Spleen (tissue), 11 donors: Measurements from ENCODE around the gene PSMC6. TPM values are rescaled to one million over a fixed set of nuclear protein-coding genes. Genes with fewer than 3 reads are reported as not detected.
"Not testable (repeated sequence)": the region's sequence is repeated elsewhere in the genome, so short reads cannot be mapped to it uniquely, and the experiment has no call there.

Experiments
- DNase-seq: peaks from one replicate; pipeline ENCODE4 v3.0.0-alpha.2; 2020
- H3K27ac ChIP-seq, 8 donors: fragments of 200-600 bp; sonication (generic) in 7 of 8; 1 replicate in 4 of 8; 2 replicates in 4 of 8; pipeline versions ENCODE4 v1.5.0 to v1.8.0; 2016 to 2021; ENCODE audit warnings: inconsistent platforms in 4 of 8, mild to moderate bottlenecking in 4 of 8, moderate library complexity in 1 of 8
- H3K27me3 ChIP-seq, 7 donors: fragments of 200-600 bp; sonication (generic) in 6 of 7; replicated peaks in 1 of 7; 1 replicate in 4 of 7; 2 replicates in 3 of 7; pipeline versions ENCODE4 v1.5.0 to v1.8.0; 2016 to 2021; ENCODE audit warnings: inconsistent platforms in 3 of 7, mild to moderate bottlenecking in 1 of 7
- H3K36me3 ChIP-seq, 6 donors: fragments of 200-600 bp; sonication (generic) in 5 of 6; 1 replicate in 4 of 6; 2 replicates in 2 of 6; pipeline versions ENCODE4 v1.5.0 to v1.8.0; 2016 to 2021; ENCODE audit warnings: inconsistent platforms in 2 of 6
- H3K4me1 ChIP-seq, 6 donors: fragments of 200-600 bp; sonication (generic) in 5 of 6; 1 replicate in 3 of 6; 2 replicates in 3 of 6; pipeline versions ENCODE4 v1.5.0 to v1.8.0; 2016 to 2021; ENCODE audit warnings: inconsistent platforms in 3 of 6
- H3K4me3 ChIP-seq, 8 donors: fragments of 200-600 bp; sonication (generic) in 7 of 8; 1 replicate in 4 of 8; 2 replicates in 4 of 8; pipeline versions ENCODE4 v1.5.0 to v1.8.0; 2016 to 2021; ENCODE audit warnings: inconsistent platforms in 4 of 8, mild to moderate bottlenecking in 4 of 8, moderate library complexity in 2 of 8
- H3K9me3 ChIP-seq, 8 donors: fragments of 200-600 bp; sonication (generic) in 7 of 8; 1 replicate in 4 of 8; 2 replicates in 4 of 8; pipeline versions ENCODE4 v1.5.0 to v1.8.0; 2016 to 2021; ENCODE audit warnings: inconsistent platforms in 4 of 8
- CTCF ChIP-seq, 11 experiments: fragments of 200-600 bp in 7 of 11; fragments of 450-650 bp in 4 of 11; sonication (generic) in 4 of 11; IDR thresholded peaks in 8 of 11; conservative IDR thresholded peaks in 3 of 11; 1 replicate in 7 of 11; 2 replicates in 4 of 11; pipeline versions ENCODE4 v1.4.0 to v1.8.0; 2016 to 2021; ENCODE audit warnings: antibody characterized with exemption in 11 of 11, inconsistent platforms in 4 of 11, mild to moderate bottlenecking in 1 of 11
- POLR2A ChIP-seq, 3 donors: fragments of 450-650 bp; IDR thresholded peaks; one replicate each; pipeline ENCODE4 v1.5.1; 2017; ENCODE audit warnings: antibody characterized with exemption in 3 of 3, mild to moderate bottlenecking in 1 of 3
- POLR2AphosphoS5 ChIP-seq, 3 donors: sonication (generic); formaldehyde crosslinking; IDR thresholded peaks; one replicate each; pipeline ENCODE4 v1.5.1; 2017; ENCODE audit warnings: antibody characterized with exemption in 3 of 3
- WGBS, 5 donors: extraction: QIAGEN DNeasy Blood & Tissue Kit in 3 of 5; methylation state at CpG; one replicate each; pipeline versions ENCODE4 v1.1.5 to v1.1.7; 2013 to 2018; 5-methylcytosine and 5-hydroxymethylcytosine counted together
- intact Hi-C: fragments of 100-400 bp; cut with DNase I; formaldehyde crosslinking; loops from one replicate; pipeline ENCODE4 v1.15.0; 2023; ENCODE audit warnings: low total_unique reads
- polyA plus RNA-seq, 3 donors: library from polyadenylated mRNA; stranded (reverse); fragments of 200-250 nt; gene quantifications; one replicate each; pipeline ENCODE4 v1.2.1, GENCODE V29; 2013
- total RNA-seq, 7 donors: library from RNA; depleted of rRNA in 3 of 7; stranded (reverse); fragments of >200 nt in 3 of 7; fragmentation: NEBNext Ultra II Directional in 4 of 7; extraction: Animal tissue kit (Norgen Biotek cat#: 25700) in 4 of 7; gene quantifications; one replicate each; pipeline versions ENCODE4 v1.1.0 to v1.2.1, GENCODE V29; 2016 to 2021
- donor health status: healthy with polysubstance abuse.
- donor health status: DM: no; HTN: no; CAD: no; lungs with moderate emphysema.
- donor health status: DM: no; HTN: no; CAD: no.
- donor health status: Bipolar disorder and iron deficiency.
- donor health status: healthy.
- donor health status: DM: no; HTN: no; CAD: no.
- donor health status: DM: yes; HTN: yes; CAD: no.

The PSMC6 gene
- total and polyA plus RNA-seq, 10 donors = 64.7 to 98.9 (median 82.4) TPM

- H3K4me3 ChIP-seq = no peak overlapping the region
- peaks cover 0 to 84% (median 37%) of the 10 kb centered on the region in 6 donors for H3K36me3 ChIP-seq
- H3K4me1 ChIP-seq = peaks cover 0 to 11% (median 3%) of the 10 kb centered on the region in 6 donors
- no peak for TF ChIP-seq POLR2AphosphoS5 (IDR thresholded peaks at IDR 0.05)
- no peak for TF ChIP-seq CTCF (IDR thresholded peaks at IDR 0.05 in 8 of 11, conservative IDR thresholded peaks at IDR 0.05 in 3 of 11)
- no peak for TF ChIP-seq POLR2A (IDR thresholded peaks at IDR 0.05)
- WGBS, 5 donors = 94 to 97% (median 95%) methylated on average over 8 of the region's 8 CpGs
- intact Hi-C loops = no loop called here
- H3K9me3 ChIP-seq = no peaks in the 10 kb centered on the region
- H3K27ac ChIP-seq = no peak overlapping the region
- H3K27me3 ChIP-seq = no peaks in the 10 kb centered on the region
- DNase-seq = no peak
Measured at GRCh38 chr14:52748647-52749292, 41.8 kb downstream of the PSMC6 start.

- no peaks in the 10 kb centered on the region for H3K27me3 ChIP-seq
- intact Hi-C loops = no loop called here
- no peak overlapping the region for H3K27ac ChIP-seq
- H3K4me3 ChIP-seq = no peak overlapping the region
- TF ChIP-seq POLR2A (IDR thresholded peaks at IDR 0.05) = no peak
- TF ChIP-seq POLR2AphosphoS5 (IDR thresholded peaks at IDR 0.05) = no peak
- no peak for TF ChIP-seq CTCF (IDR thresholded peaks at IDR 0.05 in 8 of 11, conservative IDR thresholded peaks at IDR 0.05 in 3 of 11)
- DNase-seq = no peak
- 94 to 98% (median 95%) methylated on average over 5 of the region's 5 CpGs for WGBS, 5 donors
- no peaks in the 10 kb centered on the region for H3K4me1 ChIP-seq
- no peaks in the 10 kb centered on the region for H3K9me3 ChIP-seq
- H3K36me3 ChIP-seq = peaks cover 0 to 71% (median 29%) of the 10 kb centered on the region in 6 donors
Measured at GRCh38 chr14:52755607-52756316, 48.8 kb downstream of the PSMC6 start.

GRCh38 chr14:52759145-52759544 is 52.1 kb downstream of the PSMC6 start:
- TF ChIP-seq CTCF (IDR thresholded peaks at IDR 0.05 in 8 of 11, conservative IDR thresholded peaks at IDR 0.05 in 3 of 11) (no peak), POLR2A (IDR thresholded peaks at IDR 0.05) (no peak), POLR2AphosphoS5 (IDR thresholded peaks at IDR 0.05) (no peak)
- peaks cover 0 to 61% (median 28%) of the 10 kb centered on the region in 6 donors for H3K36me3 ChIP-seq
- 94 to 100% (median 98%) methylated on average over 1 of the region's 1 CpG for WGBS, 5 donors

GRCh38 chr14:52762923-52763322 is 55.9 kb downstream of the PSMC6 start:
- peaks cover 0 to 17% (median 8%) of the 10 kb centered on the region in 6 donors for H3K4me1 ChIP-seq
- H3K27ac ChIP-seq = peak overlapping the region in 1 of 8 donors; percentile 32
- H3K4me3 ChIP-seq, H3K9me3 ChIP-seq, DNase-seq, intact Hi-C loops, H3K27me3 ChIP-seq: not testable (repeated sequence)
- 84 to 95% (median 91%) methylated on average over 4 of the region's 4 CpGs for WGBS, 5 donors
- H3K36me3 ChIP-seq = peaks cover 0 to 82% (median 35%) of the 10 kb centered on the region in 6 donors

More at GRCh38 chr14:52759145-52759544, 52.1 kb downstream of the PSMC6 start:
- Histone ChIP-seq H3K9me3 (no peaks in the 10 kb centered on the region), H3K27ac (no peak overlapping the region), H3K4me3 (no peak overlapping the region), H3K4me1 (peaks cover 0 to 16% (median 8%) of the 10 kb centered on the region in 6 donors), H3K27me3 (no peaks in the 10 kb centered on the region)
- intact Hi-C loops = no loop called here
- DNase-seq = no peak
